ENCODE results near the gene MRGPRG. TPM values are rescaled to one million over a fixed set of nuclear protein-coding genes. Genes with fewer than 3 reads are reported as not detected.

MRGPRG gene
- total RNA-seq, 4 donors from 2014 or later: not detected

DNA sequence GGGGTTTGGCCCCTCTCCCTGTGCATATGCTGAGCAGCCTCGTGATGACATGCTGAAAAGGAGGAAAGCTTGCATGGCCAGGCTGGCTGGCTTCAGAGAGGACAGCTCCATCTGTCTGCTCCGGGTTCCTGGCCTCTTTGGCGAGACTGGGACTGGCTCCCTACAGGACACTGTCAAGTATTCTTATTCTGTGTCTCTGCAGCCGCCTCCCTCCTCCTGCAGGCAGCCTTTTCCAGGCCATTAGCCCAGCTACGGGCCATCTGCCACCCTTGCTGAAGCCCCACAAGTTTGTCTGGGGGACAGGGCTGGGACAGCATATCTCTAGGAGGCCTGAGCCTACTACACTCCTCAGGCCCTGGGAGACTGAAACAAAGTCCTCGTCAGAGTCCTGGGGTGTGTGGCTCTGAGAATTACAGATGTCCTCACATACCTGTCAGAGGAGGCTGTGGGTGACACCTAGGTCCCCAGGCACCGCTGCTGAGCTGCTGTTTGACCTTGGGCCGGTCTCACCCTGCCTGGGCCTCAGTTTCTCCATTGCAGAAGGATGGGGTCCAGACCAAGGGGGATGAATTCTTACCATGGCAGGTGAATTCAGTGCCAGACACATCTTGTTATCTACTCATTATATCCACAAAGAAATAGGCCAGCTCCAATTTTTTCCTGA, 11.0 kb downstream of the MRGPRG start:
- H3K9me3 ChIP-seq: peaks cover 0 to 21% (median 4%) of the 10 kb centered on the region in 4 donors
- peaks cover 0 to 19% of the 10 kb centered on the region in 2 donors for H3K27me3 ChIP-seq
- no peak overlapping the region for H3K27ac ChIP-seq
- peaks cover 0 to 24% (median 7%) of the 10 kb centered on the region in 4 donors for H3K4me1 ChIP-seq
- WGBS, 2 donors: 76 to 83% methylated on average over 8 of the region's 8 CpGs
- no peak overlapping the region for H3K4me3 ChIP-seq
- no peaks in the 10 kb centered on the region for H3K36me3 ChIP-seq
- DNase-seq (ENCODE audit: low spot score in 2 of 2): no peak
- TF ChIP-seq EP300 (IDR thresholded peaks at IDR 0.05) (no peak), POLR2A (IDR thresholded peaks at IDR 0.05) (no peak)
- TF ChIP-seq, protein P1, sequence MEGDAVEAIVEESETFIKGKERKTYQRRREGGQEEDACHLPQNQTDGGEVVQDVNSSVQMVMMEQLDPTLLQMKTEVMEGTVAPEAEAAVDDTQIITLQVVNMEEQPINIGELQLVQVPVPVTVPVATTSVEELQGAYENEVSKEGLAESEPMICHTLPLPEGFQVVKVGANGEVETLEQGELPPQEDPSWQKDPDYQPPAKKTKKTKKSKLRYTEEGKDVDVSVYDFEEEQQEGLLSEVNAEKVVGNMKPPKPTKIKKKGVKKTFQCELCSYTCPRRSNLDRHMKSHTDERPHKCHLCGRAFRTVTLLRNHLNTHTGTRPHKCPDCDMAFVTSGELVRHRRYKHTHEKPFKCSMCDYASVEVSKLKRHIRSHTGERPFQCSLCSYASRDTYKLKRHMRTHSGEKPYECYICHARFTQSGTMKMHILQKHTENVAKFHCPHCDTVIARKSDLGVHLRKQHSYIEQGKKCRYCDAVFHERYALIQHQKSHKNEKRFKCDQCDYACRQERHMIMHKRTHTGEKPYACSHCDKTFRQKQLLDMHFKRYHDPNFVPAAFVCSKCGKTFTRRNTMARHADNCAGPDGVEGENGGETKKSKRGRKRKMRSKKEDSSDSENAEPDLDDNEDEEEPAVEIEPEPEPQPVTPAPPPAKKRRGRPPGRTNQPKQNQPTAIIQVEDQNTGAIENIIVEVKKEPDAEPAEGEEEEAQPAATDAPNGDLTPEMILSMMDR (IDR thresholded peaks at IDR 0.05): no peak

DNA sequence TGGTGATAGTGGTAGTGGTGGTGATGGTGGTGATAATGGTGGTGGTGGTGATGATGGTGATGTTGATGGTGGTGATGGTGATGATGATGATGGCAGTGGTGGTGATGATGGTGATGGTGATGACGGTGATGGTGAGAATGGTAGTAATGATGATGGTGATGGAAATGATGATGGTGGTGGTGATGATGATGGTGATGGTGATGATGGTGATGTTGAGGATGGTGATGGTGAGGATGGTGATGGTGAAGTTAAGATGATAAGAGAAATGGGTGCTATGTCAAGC, 11.8 kb downstream of the MRGPRG start:
- WGBS, 2 donors: 95 to 98% methylated on average over 1 of the region's 1 CpG
- H3K36me3 ChIP-seq: no peaks in the 10 kb centered on the region

DNA sequence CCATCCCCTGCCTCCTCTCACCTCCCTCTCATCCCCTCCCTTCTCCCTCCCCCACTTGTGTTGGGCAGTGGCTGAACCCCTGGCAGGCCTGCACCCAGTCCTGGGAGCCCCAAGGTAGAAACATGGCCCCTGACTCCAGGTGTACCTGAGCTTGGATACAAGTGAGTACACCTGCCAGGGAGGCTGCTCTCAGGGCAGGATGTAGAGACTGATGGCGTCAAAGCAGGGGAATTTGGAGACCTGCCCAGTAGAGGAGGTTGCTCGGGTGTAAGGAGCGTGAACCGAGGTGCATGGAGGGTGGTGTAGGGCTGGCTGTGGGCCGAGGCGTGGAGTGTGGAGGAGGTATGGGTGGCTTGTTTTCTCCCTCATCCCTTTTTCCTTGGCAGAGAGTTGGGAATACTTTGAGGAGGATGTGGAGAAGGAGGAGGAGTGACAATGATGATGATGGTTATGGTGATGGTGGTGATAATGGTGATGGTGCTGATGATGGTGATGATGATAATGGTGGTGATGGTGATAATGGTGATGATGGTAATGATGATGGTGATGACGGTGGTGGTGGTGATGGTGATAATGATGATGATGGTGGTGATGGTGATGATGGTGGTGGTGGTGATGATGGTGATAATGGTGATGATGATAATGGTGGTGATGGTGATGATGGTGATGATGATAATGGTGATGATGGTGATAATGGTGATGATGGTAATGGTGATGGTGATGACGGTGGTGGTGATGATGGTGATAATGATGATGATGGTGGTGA, 12.3 kb downstream of the MRGPRG start:
- Histone ChIP-seq H3K36me3 (no peaks in the 10 kb centered on the region), H3K27me3 (peaks cover 0 to 33% of the 10 kb centered on the region in 2 donors), H3K4me1 (peaks cover 0 to 24% (median 7%) of the 10 kb centered on the region in 4 donors), H3K4me3 (no peak overlapping the region), H3K9me3 (peaks cover 0 to 14% (median under 1%) of the 10 kb centered on the region in 4 donors), H3K27ac (no peak overlapping the region)
- DNase-seq (ENCODE audit: low spot score in 2 of 2): no peak
- 86% methylated on average over 8 of the region's 8 CpGs for WGBS, 2 donors
- TF ChIP-seq POLR2A (IDR thresholded peaks at IDR 0.05): no peak

More for the DNA sequence above, 11.8 kb downstream of the MRGPRG start:
- Histone ChIP-seq H3K9me3 (peaks cover 0 to 19% (median 4%) of the 10 kb centered on the region in 4 donors), H3K4me1 (peaks cover 0 to 24% (median 7%) of the 10 kb centered on the region in 4 donors), H3K27me3 (peaks cover 0 to 27% of the 10 kb centered on the region in 2 donors), H3K27ac (no peak overlapping the region), H3K4me3 (no peak overlapping the region)
- DNase-seq (ENCODE audit: low spot score in 2 of 2): no peak
- TF ChIP-seq EP300 (IDR thresholded peaks at IDR 0.05) (no peak), POLR2A (IDR thresholded peaks at IDR 0.05) (no peak)
- TF ChIP-seq, protein P1 (IDR thresholded peaks at IDR 0.05): no peak

DNA sequence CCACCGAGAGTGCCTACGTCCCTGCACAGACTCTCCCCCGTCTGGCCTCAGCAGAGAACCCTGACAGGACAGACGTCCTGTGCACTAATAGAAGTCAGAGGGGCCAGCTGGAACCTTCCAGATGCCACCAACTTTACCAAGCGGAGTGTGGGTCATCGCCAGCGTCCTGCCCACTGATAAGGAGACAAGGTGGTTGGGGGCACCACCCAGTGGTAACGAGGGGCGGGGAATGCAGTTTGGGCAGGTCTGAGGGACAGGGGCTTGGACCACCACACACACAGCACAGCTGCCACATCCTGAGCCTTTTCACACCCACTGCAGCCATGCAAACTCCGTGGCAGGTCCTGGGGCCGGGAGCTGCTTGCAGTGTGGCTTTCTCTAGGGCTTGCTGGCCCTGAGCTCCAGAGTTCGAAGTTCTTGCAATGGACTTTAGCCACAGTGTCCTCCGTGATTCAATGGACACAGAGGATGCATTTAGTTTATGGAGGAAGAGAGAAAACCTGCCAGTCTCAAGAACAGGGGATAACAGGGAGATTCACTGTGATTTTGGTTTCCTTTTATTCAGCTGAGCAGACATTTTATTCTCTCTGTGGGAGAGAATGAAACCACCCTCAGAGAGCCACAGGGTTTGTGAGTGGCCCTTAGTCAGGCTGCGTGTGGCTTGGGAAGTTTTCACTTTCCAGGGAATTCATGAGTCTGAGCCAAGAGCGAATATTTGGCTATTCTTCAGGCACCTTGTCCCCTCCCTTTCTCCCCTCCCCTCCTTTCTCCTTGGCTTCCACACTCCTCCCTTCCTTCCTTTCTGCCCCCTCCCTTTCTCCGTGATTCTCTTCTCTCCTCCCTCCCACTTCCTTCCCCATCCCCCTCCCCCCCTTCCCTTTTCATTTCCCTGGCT, 13.1 kb downstream of the MRGPRG start:
- Histone ChIP-seq H3K27me3 (peaks cover 0 to 41% of the 10 kb centered on the region in 2 donors), H3K36me3 (no peaks in the 10 kb centered on the region), H3K9me3 (peaks cover 0 to 6% (median 0%) of the 10 kb centered on the region in 4 donors), H3K27ac (no peak overlapping the region), H3K4me3 (no peak overlapping the region), H3K4me1 (peaks cover 0 to 24% (median 7%) of the 10 kb centered on the region in 4 donors)
- no peak for DNase-seq (ENCODE audit: low spot score in 2 of 2)
- no peak for TF ChIP-seq EP300 (IDR thresholded peaks at IDR 0.05)
- TF ChIP-seq, protein P1 (IDR thresholded peaks at IDR 0.05): no peak
- TF ChIP-seq POLR2A (IDR thresholded peaks at IDR 0.05): no peak
- WGBS, 2 donors: 44 to 48% methylated on average over 16 of the region's 16 CpGs

DNA sequence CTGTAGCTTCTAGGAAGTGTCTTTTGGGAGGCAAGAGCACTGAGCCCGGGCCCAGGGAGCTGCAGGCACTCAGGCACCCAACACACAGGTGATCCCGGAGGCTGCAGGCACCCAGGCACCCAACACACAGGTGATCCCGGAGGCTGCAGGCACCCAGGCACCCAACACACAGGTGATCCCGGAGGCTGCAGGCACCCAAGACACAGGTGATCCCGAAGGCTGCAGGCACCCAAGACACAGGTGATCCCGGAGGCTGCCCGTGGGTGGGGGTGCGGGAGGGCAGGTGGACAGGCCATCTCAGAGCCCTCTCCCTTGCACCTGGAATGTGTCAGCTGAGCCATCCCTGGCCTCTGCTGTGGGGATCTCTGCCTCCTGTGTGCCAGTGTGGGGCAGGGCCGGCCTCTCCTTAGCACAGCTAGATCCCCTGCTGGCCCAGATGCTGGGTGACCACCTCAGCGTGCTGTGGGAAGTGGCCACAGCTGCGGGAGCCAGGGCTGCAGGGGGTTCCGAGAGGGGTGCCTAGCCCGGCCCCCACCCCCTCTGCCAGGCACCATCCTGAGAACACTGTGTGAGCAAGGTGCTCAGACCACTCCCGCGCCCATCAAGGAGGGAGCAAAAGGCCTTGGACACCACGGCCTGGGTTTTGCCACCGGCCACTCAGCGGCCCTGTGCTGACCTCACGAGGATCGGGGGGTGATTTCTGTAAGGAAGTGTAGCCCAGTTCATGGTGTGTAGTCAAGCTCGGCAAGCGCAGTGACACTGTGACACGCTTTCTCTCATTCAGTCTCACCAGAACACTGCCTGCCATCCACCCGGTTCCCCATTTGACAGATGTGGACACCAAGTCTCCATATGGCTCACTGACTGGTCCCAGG, 14.2 kb downstream of the MRGPRG start:
- H3K27me3 ChIP-seq: peaks cover 0 to 52% of the 10 kb centered on the region in 2 donors
- no peak overlapping the region for H3K27ac ChIP-seq

More for the DNA sequence above, 14.2 kb downstream of the MRGPRG start:
- DNase-seq (ENCODE audit: low spot score in 2 of 2): no peak
- Histone ChIP-seq H3K4me1 (peaks cover 0 to 24% (median 7%) of the 10 kb centered on the region in 4 donors), H3K36me3 (no peaks in the 10 kb centered on the region), H3K9me3 (no peaks in the 10 kb centered on the region), H3K4me3 (no peak overlapping the region)
- TF ChIP-seq EP300 (IDR thresholded peaks at IDR 0.05) (no peak), POLR2A (IDR thresholded peaks at IDR 0.05) (no peak)
- TF ChIP-seq, protein P1 (IDR thresholded peaks at IDR 0.05): no peak
- 84 to 85% methylated on average over 17 to 22 of the region's 24 CpGs for WGBS, 2 donors

Measured in tibial nerve (tissue), 4 donors.